ENCODE results near the gene CTNNA1.
"Not testable (repeated sequence)": the region's sequence is repeated elsewhere in the genome, so short reads cannot be mapped to it uniquely, and the experiment has no call there.

CTNNA1 gene

GRCh38 chr5:138736293-138736692 is 16.9 kb upstream of the CTNNA1 start:
- no peak for TF ChIP-seq CTCF (IDR thresholded peaks at IDR 0.05; ENCODE audit: insufficient read depth, missing control alignments)
- FAIRE-seq (no peak), DNase-seq (ENCODE audit: insufficient read length, low spot score) (no peak)

- DNase-seq (ENCODE audit: insufficient read length, low spot score) (no peak), FAIRE-seq (no peak)
- TF ChIP-seq CTCF (IDR thresholded peaks at IDR 0.05; ENCODE audit: insufficient read depth, missing control alignments): no peak
Measured at GRCh38 chr5:138737494-138738265, 15.5 kb upstream of the CTNNA1 start.

GRCh38 chr5:138738399-138738798 is 14.8 kb upstream of the CTNNA1 start:
- TF ChIP-seq CTCF (IDR thresholded peaks at IDR 0.05; ENCODE audit: insufficient read depth, missing control alignments): no peak
- FAIRE-seq (no peak), DNase-seq (ENCODE audit: insufficient read length, low spot score) (no peak)

- FAIRE-seq (no peak), DNase-seq (ENCODE audit: insufficient read length, low spot score) (no peak)
- TF ChIP-seq CTCF (IDR thresholded peaks at IDR 0.05; ENCODE audit: insufficient read depth, missing control alignments): no peak
Measured at GRCh38 chr5:138739938-138740337, 13.3 kb upstream of the CTNNA1 start.

- DNase-seq (ENCODE audit: insufficient read length, low spot score): no peak
- FAIRE-seq: no peak
- no peak for TF ChIP-seq CTCF (IDR thresholded peaks at IDR 0.05; ENCODE audit: insufficient read depth, missing control alignments)
Measured at GRCh38 chr5:138743484-138743883, 9.7 kb upstream of the CTNNA1 start.

GRCh38 chr5:138745268-138745667 is 8.0 kb upstream of the CTNNA1 start:
- FAIRE-seq (no peak), DNase-seq (ENCODE audit: insufficient read length, low spot score) (no peak)
- TF ChIP-seq CTCF (IDR thresholded peaks at IDR 0.05; ENCODE audit: insufficient read depth, missing control alignments): no peak

GRCh38 chr5:138748630-138749081 is 4.6 kb upstream of the CTNNA1 start:
- no peak for TF ChIP-seq CTCF (IDR thresholded peaks at IDR 0.05; ENCODE audit: insufficient read depth, missing control alignments)
- no peak for FAIRE-seq
- no peak for DNase-seq (ENCODE audit: insufficient read length, low spot score)

GRCh38 chr5:138751344-138751743 is 1.9 kb upstream of the CTNNA1 start:
- not testable (repeated sequence) for DNase-seq (ENCODE audit: insufficient read length, low spot score); FAIRE-seq

Measured in D721Med (cell line).